Natural killer cell (primary cell): ENCODE data around the gene PTPN14. TPM values are rescaled to one million over a fixed set of nuclear protein-coding genes. Genes with fewer than 3 reads are reported as not detected.
"Not testable (repeated sequence)": the region's sequence is repeated elsewhere in the genome, so short reads cannot be mapped to it uniquely, and the experiment has no call there.

Source experiments
- ATAC-seq, 3 donors: fragments of 150-1000 bp in 2 of 3; fragments of 200-7000 bp in 1 of 3; cut with Tn5 transposase; 1 replicate in 1 of 3; 2 replicates in 2 of 3; pipeline ENCODE4 v1.10.0; 2021; ENCODE audit warnings: mild to moderate bottlenecking in 2 of 3, moderate library complexity in 2 of 3
- DNase-seq, 2 donors: peaks; one replicate each; pipeline versions ENCODE4 v3.0.0 to v3.0.0-alpha.2; 2013 to 2021; ENCODE audit warnings: mixed read lengths in 1 of 2
- H3K27ac ChIP-seq: one replicate; pipeline ENCODE4 v1.5.1; 2013; ENCODE audit warnings: mild to moderate bottlenecking, low read length
- H3K27me3 ChIP-seq: one replicate; pipeline ENCODE4 v1.6.1; 2013; ENCODE audit warnings: low read length; ENCODE audit not compliant: control insufficient read depth, insufficient read depth
- H3K36me3 ChIP-seq: one replicate; pipeline ENCODE4 v1.6.1; 2013; ENCODE audit warnings: low read length; ENCODE audit not compliant: control insufficient read depth, insufficient read depth
- H3K4me1 ChIP-seq: one replicate; pipeline ENCODE4 v1.6.1; 2013; ENCODE audit warnings: low read length; ENCODE audit not compliant: control insufficient read depth, insufficient read depth
- H3K4me3 ChIP-seq: one replicate; pipeline ENCODE4 v1.5.1; 2013; ENCODE audit warnings: low read length
- H3K9me3 ChIP-seq: one replicate; pipeline ENCODE4 v1.6.1; 2013; ENCODE audit warnings: low read length; ENCODE audit not compliant: control insufficient read depth, insufficient read depth
- H3K27ac Mint-ChIP-seq, 2 donors: one replicate each; pipeline ENCODE4 v1.8.0; 2022; ENCODE audit warnings: mild to moderate bottlenecking in 2 of 2, mixed read lengths in 2 of 2, moderate library complexity in 1 of 2
- H3K27me3 Mint-ChIP-seq, 2 donors: one replicate each; pipeline ENCODE4 v1.8.0; 2022; ENCODE audit warnings: low read depth in 2 of 2, mixed read lengths in 2 of 2
- H3K36me3 Mint-ChIP-seq: one replicate; pipeline ENCODE4 v1.8.0; 2022; ENCODE audit warnings: mixed read lengths
- H3K4me1 Mint-ChIP-seq, 2 donors: one replicate each; pipeline ENCODE4 v1.8.0; 2022; ENCODE audit warnings: mixed read lengths in 2 of 2
- H3K4me3 Mint-ChIP-seq: one replicate; pipeline ENCODE4 v1.8.0; 2022; ENCODE audit warnings: mild to moderate bottlenecking, moderate library complexity, mixed read lengths
- H3K9me3 Mint-ChIP-seq, 2 donors: one replicate each; pipeline ENCODE4 v1.8.0; 2022; ENCODE audit warnings: mixed read lengths in 2 of 2
- CTCF ChIP-seq: fragments of 200-600 bp; IDR thresholded peaks from one replicate; pipeline ENCODE4 v1.8.0; 2022; ENCODE audit warnings: antibody characterized with exemption
- WGBS: methylation state at CpG from one replicate; pipeline ENCODE4 v1.1.7; 2013; ENCODE audit warnings: missing lambda C conversion rate; ENCODE audit not compliant: insufficient coverage; 5-methylcytosine and 5-hydroxymethylcytosine counted together
- intact Hi-C: fragments of 100-400 bp; cut with micrococcal nuclease; formaldehyde crosslinking; loops from one replicate; pipeline ENCODE4 v1.14.2; 2022
- total RNA-seq, 4 donors: library from RNA; stranded (reverse); fragments of 120-200 nt in 1 of 4; gene quantifications; one replicate each; pipeline versions ENCODE4 v1.2.3 to v1.2.4, GENCODE V29; 2013 to 2022

PTPN14 gene
- total RNA-seq, 3 donors from 2014 or later (not counting 1 experiment from before 2014, with no cell fraction given) = 0.02 TPM; not detected in 2

- Mint-ChIP-seq H3K36me3 (no peaks in the 10 kb centered on the region), H3K27me3 (peaks cover 20 to 21% of the 10 kb centered on the region in 2 donors), H3K9me3 (no peaks in the 10 kb centered on the region), H3K4me1 (no peaks in the 10 kb centered on the region), H3K4me3 (no peak overlapping the region), H3K27ac (no peak overlapping the region)
- Histone ChIP-seq H3K4me3 (no peak overlapping the region), H3K27ac (no peak overlapping the region), H3K9me3 (no peaks in the 10 kb centered on the region), H3K4me1 (no peaks in the 10 kb centered on the region), H3K36me3 (no peaks in the 10 kb centered on the region), H3K27me3 (no peaks in the 10 kb centered on the region)
- DNase-seq (no peak), ATAC-seq (no peak)
- intact Hi-C loops = no loop called here
- no peak for TF ChIP-seq CTCF
- 81% methylated on average over 5 of the region's 6 CpGs for WGBS
Observed at GRCh38 chr1:214510914-214511638, 40.3 kb downstream of the PTPN14 start.

GRCh38 chr1:214510477-214510876, 40.9 kb downstream of the PTPN14 start:
- Mint-ChIP-seq H3K36me3 (no peaks in the 10 kb centered on the region), H3K4me3 (no peak overlapping the region), H3K27me3 (peaks cover 20 to 21% of the 10 kb centered on the region in 2 donors), H3K4me1 (no peaks in the 10 kb centered on the region), H3K27ac (no peak overlapping the region), H3K9me3 (no peaks in the 10 kb centered on the region)
- H3K9me3 ChIP-seq = no peaks in the 10 kb centered on the region
- no peaks in the 10 kb centered on the region for H3K36me3 ChIP-seq
- DNase-seq (no peak), ATAC-seq (no peak)
- no peak overlapping the region for H3K4me3 ChIP-seq
- TF ChIP-seq CTCF = no peak
- no peaks in the 10 kb centered on the region for H3K4me1 ChIP-seq
- no peak overlapping the region for H3K27ac ChIP-seq
- no peaks in the 10 kb centered on the region for H3K27me3 ChIP-seq
- intact Hi-C loops = no loop called here

- intact Hi-C loops, H3K9me3 ChIP-seq, H3K36me3 Mint-ChIP-seq, H3K4me1 Mint-ChIP-seq, ATAC-seq, DNase-seq, H3K4me1 ChIP-seq, H3K36me3 ChIP-seq, H3K9me3 Mint-ChIP-seq, H3K4me3 ChIP-seq, H3K27ac ChIP-seq, H3K4me3 Mint-ChIP-seq, H3K27me3 ChIP-seq, H3K27ac Mint-ChIP-seq: not testable (repeated sequence)
- peaks cover 15 to 22% of the 10 kb centered on the region in 2 donors for H3K27me3 Mint-ChIP-seq
- 100% methylated on average over 2 of the region's 3 CpGs for WGBS
Observed at GRCh38 chr1:214509622-214510021, 41.8 kb downstream of the PTPN14 start.

GRCh38 chr1:214506972-214507431, 44.4 kb downstream of the PTPN14 start:
- Mint-ChIP-seq H3K36me3 (no peaks in the 10 kb centered on the region), H3K4me1 (no peaks in the 10 kb centered on the region), H3K27ac (no peak overlapping the region), H3K9me3 (no peaks in the 10 kb centered on the region), H3K27me3 (peaks cover 17 to 19% of the 10 kb centered on the region in 2 donors), H3K4me3 (no peak overlapping the region)
- H3K9me3 ChIP-seq = no peaks in the 10 kb centered on the region
- no peak for ATAC-seq
- no peak overlapping the region for H3K27ac ChIP-seq
- no peaks in the 10 kb centered on the region for H3K4me1 ChIP-seq
- no peak for DNase-seq
- intact Hi-C loops = no loop called here
- H3K4me3 ChIP-seq = no peak overlapping the region
- H3K27me3 ChIP-seq = no peaks in the 10 kb centered on the region
- no peaks in the 10 kb centered on the region for H3K36me3 ChIP-seq
- TF ChIP-seq CTCF = no peak
- no CpG with 5 or more reads among the region's 2 CpGs for WGBS
